HG02571 (cell line): Measurements from ENCODE around the gene TPSG1.

Source experiments
- ATAC-seq: cut with Tn5 transposase; IDR thresholded peaks from one replicate; pipeline ENCODE4 v1.9.1; 2021; ENCODE audit warnings: mild to moderate bottlenecking, moderate library complexity; ENCODE audit not compliant: unreplicated experiment

The TPSG1 gene

GRCh38 chr16:1217526-1217925 lies 7.5 kb downstream of the TPSG1 start:
- no peak for ATAC-seq

- no peak for ATAC-seq
These were observed 8.2 kb downstream of the TPSG1 start for GRCh38 chr16:1216681-1217400.

- no peak for ATAC-seq
These were observed 8.8 kb downstream of the TPSG1 start for GRCh38 chr16:1216296-1216619.

GRCh38 chr16:1215574-1216295 lies 9.3 kb downstream of the TPSG1 start:
- ATAC-seq: no peak

- ATAC-seq: no peak
These were observed 10.3 kb downstream of the TPSG1 start for GRCh38 chr16:1214719-1215118.

- no peak for ATAC-seq
These were observed 11.2 kb downstream of the TPSG1 start for GRCh38 chr16:1213796-1214372.

GRCh38 chr16:1213231-1213630 lies 11.8 kb downstream of the TPSG1 start:
- no peak for ATAC-seq

- ATAC-seq: no peak
These were observed 12.4 kb downstream of the TPSG1 start for GRCh38 chr16:1212616-1213194.

- ATAC-seq: no peak
These were observed 13.4 kb downstream of the TPSG1 start for GRCh38 chr16:1211451-1212268.

- ATAC-seq: no peak
These were observed 14.6 kb downstream of the TPSG1 start for GRCh38 chr16:1210461-1210860.

- no peak for ATAC-seq
These were observed 16.0 kb downstream of the TPSG1 start for GRCh38 chr16:1209081-1209480.

GRCh38 chr16:1208239-1208830 lies 16.7 kb downstream of the TPSG1 start:
- no peak for ATAC-seq

- ATAC-seq: no peak
These were observed 18.3 kb downstream of the TPSG1 start for GRCh38 chr16:1206786-1207185.

- no peak for ATAC-seq
These were observed 18.7 kb downstream of the TPSG1 start for GRCh38 chr16:1206326-1206725.

GRCh38 chr16:1204933-1205332 lies 20.1 kb downstream of the TPSG1 start:
- ATAC-seq: no peak

GRCh38 chr16:1202274-1202673 lies 22.8 kb downstream of the TPSG1 start:
- ATAC-seq: no peak

- no peak for ATAC-seq
These were observed 23.6 kb downstream of the TPSG1 start for GRCh38 chr16:1201444-1201843.

- no peak for ATAC-seq
These were observed 24.9 kb downstream of the TPSG1 start for GRCh38 chr16:1200014-1200627.

- no peak for ATAC-seq
These were observed 25.6 kb downstream of the TPSG1 start for GRCh38 chr16:1199347-1200013.
